Measurements from ENCODE around the gene DCN.

The DCN gene

DNA sequence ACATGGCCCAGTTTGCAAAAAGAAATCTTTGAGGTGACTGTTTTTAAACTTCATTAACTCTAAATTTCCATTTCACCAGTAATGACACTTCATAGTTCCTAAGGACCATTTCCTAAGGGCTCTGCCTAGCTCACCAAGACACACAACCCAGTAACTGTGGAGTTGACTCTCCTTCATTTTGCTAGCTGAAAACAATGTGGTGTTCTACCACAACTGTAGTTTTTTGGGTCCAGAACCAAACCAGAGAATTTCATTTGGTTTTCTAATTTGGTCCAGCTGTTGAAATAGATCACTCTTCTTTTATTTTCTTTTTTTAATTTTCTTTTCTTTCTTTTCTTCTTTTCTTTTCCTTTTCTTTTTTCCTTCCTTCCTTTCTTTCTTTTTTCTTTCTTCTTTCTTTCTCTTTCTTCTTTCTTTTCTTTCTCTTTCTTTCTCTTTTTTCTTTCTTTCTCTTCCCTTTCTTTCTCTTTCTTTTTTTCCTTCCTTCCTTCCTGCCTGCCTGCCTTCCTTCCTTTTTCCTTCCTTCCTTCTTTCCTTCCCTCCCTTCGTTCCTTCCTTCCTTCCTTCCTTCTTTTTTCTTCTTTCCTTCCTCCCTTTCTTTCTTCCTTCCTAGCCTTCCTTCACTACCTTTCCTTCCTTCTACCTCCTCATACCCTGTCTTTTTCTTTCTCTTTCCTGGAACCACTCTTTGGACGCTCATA is 52.8 kb downstream of the DCN start:
- DNase-seq: no peak

DNA sequence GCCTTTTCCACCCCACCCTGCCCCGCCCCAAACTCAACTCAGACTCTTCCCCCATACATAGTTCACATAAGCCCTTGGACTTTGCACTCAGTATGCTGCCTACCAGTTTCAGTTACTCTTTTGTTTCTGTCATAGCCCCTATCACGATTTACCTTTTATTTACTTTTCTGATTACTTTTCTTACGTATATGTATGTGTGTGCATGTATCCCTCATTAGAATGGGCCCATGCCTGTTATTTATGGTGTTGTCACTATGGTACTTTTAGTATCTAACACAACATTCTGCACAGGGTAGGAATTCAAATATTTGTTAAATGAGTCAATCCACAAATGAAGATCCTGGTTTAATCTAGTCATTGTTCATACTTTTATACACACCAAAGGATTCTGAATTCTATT is 54.9 kb downstream of the DCN start:
- no peak for DNase-seq

DNA sequence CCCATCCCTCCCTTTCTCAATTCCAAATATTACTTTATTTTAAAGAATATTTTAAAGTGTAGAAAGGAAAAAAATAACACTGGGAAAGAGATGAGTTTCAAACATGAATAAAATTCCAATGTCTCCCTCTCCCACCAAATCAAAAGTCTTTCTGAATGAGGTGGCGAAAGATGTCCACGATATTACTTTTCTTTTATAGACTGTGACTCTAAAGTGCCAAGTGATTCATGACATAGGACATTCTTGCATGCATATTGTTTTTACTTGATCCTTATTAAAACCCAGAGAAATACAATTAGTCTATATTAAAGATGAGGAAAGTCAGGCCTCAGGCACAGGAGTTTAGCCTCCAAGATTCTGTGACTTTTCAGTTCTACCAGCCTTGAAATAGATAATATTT is 55.3 kb downstream of the DCN start:
- DNase-seq: no peak

- no peak for DNase-seq
Observed at GRCh38 chr12:91126516-91126915, 56.1 kb downstream of the DCN start.

- DNase-seq: no peak
Observed at GRCh38 chr12:91123236-91123916, 59.2 kb downstream of the DCN start.

DNA sequence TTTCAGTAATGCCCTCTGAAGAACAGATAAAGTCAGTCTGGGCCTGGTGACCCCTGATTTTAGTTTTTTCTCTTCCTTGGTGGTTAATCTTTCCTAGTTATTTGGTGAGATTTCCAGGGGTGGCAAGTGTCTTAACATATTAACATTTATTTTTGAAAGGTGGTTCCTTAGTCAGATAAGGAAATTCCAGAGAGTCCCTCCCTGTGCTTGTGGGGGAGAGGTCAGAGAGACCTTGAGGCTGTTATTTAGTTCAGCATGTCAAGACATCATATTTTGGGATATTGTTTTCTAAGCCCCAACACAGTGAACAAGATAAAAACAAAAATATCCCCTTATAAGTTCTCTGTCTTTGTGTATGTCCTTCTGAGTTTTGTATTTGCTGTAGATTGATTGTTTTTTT is 61.8 kb downstream of the DCN start:
- no peak for DNase-seq

- no peak for DNase-seq
Observed at GRCh38 chr12:91119089-91119488, 63.5 kb downstream of the DCN start.

DNA sequence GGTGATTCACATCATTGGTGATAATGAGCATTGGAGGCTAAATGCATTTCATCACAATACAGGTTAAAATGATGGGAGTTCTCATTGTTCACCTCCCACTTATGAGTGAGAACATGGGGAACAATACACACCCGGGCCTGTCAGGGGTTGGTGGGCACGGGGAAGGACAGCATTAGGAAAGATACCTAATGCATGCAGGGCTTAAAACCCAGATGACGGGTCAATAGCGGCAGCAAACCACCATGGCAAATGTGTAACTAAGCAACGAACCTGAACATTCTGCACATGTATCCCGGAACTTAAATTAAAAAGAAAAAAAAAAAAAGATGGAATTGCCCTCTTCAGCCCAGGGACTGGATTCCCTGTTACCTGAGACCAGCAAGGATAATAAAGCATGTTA is 69.0 kb downstream of the DCN start:
- DNase-seq: no peak

GRCh38 chr12:91111366-91112325 is 71.0 kb downstream of the DCN start, which contains the start of gene LUM:
Gene LUM (minus strand): TSS chr12:91111494. CDS start chr12:91108979, 2,515 bp downstream.
- DNase-seq: no peak

DNA sequence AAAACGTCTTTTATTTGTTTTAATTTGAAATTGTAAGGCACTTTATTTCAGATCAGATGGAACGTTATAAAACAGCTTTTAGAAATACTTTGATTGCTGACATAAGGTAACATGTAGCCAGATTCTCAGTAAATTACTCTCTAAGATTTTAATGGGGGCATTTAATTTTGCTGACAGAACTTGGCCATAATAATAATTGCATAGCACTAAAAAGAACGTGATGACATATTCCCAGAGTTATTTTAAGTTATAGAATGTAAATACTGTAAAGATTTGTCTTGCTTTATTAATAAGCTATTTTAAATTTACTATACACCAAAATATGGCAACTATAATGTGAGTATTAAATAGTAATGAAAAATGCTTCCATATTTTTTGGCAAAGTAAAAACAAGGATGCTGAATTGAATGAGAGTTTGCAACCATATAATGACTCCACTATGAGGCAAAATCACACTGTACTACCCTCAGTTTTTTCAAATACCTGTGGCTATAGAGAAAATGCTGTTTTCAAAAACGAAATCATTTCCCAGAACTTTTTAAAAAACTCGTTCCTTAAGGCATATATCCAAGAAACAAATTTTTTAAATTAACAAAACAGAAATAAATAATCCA is 72.2 kb downstream of the DCN start:
- no peak for DNase-seq

- no peak for DNase-seq
Observed at GRCh38 chr12:91109581-91110310, 72.9 kb downstream of the DCN start.

GRCh38 chr12:91109148-91109564 is 73.5 kb downstream of the DCN start:
- DNase-seq: peak; percentile 12

DNA sequence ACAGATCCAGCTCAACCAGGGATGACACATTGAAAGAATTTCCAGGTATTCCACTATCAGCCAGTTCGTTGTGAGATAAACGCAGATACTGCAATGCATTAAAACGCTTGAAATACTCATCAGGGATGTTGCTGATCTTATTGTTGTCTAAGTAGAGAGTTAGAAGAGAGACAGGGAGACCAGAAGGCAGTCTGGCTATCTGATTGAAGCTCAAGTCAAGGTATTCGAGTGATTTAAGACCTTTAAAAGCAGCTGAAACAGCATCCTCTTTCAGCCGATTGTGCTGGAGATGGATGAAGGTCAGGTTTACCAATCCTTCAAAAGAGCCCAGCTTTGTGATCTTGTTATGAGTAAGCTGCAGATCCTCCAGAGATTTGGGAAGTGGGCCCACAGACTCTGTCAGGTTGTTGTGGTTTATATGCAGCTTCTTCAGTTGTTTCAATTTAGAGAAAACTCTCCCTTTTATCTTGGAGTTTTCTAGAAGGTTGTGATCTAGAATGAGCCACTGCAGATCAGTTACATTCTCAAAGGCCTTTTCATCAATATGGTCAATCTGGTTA is 74.3 kb downstream of the DCN start:
- no peak for DNase-seq

DNA sequence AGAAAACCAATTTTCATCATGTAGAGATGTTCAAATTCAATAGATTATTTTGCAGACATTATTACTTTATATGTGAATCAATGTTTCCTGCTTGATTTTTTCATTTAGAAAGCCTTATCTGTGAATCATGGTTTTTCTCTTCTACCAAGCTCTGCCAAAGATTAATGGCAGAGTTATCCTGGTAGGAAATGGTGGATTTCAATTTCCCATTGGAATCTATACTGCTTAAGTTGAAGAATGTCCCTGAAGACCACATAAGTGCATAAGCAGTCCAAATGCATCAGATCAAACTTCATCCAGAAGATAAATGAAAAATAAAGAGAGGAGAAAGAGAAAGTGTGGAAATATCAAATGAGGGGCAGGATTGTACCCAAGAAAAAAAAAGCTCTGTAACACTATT is 76.3 kb downstream of the DCN start:
- DNase-seq: no peak

GRCh38 chr12:91105807-91106206 is 76.8 kb downstream of the DCN start:
- no peak for DNase-seq

DNA sequence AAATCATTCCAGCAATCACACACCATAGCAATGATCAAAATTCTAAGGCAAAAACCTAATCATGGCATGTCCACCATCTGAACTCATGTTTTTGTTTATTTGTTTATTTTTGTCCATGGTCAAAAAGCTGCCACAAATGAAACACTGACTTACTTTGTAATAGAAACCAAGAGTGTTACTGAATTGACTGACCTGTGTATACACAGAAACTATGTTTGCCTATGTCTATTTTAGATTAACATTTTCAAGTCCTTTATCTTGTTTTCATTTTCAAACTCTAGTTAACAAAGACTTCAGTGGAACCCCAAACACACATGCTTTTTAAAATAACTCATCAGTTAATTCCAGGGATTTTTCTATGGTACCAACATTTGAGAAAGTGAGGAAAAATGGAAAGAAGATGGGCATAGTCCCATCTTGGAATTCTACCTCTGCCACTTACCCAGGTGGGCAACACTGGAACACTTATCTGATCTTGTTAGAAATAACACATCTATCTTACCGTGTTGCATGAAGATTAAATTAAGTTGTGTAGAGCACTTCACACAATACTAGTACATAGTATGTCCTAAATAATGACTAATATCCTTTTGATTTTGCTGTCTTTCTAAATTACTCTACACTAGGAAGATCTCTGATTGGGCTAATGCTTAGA is 77.7 kb downstream of the DCN start:
- no peak for DNase-seq

DNA sequence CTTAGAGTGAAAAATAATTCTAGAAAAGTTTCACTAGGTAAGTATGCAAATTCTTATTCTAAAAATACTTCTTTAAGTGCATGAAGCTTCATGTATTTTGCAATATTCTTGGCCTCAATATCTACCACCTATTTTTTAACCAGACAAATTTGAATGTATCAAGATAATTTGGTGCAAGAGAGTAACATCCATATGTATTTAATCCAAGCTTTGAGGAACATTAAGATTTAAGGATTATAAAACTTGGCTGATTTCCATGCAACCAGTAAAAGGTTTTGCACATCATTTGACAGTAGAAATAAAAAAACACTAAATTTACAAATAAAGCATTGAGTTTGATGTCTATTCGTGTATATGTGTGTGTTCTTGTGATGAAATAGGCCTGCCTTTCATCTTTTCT is 79.0 kb downstream of the DCN start:
- no peak for DNase-seq

DNA sequence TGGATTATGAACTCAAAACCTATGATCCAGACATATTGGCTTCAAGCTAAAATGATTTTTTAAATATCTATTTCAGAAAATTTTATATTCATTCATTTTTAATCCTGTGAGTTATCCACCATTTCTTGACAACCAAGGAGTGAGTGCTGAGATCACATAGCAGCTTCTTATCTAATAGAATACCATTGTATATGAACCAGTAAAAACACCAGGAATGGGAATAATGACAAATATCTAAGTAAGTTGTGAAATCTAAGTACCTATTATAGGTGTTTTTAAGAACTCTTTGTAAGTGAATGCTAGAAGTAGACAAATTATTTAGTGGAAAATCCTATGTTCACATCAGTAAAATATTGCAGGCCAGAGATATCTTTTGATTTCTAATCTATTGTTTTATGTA is 79.5 kb downstream of the DCN start:
- DNase-seq: no peak

GRCh38 chr12:91100906-91101305 is 81.7 kb downstream of the DCN start:
- DNase-seq: no peak

DNA sequence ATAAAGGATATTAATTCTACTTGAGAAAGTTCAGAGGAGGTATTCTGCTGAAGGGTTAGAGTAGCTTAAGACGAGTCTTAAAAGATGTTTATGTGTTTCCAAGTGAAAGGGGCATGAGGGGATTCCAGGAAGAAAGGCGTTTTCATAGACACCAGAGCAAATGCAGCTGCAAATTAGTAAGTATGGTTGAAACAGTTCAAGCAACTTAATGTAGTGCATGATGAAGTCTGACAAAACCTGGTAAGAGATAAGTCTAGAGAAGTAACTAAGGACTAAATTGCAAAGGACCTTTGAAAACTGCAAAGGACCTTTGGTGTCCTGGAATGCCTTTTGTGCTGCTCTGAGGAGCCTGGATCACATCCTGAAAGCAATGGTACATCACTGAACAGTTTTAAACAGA is 82.8 kb downstream of the DCN start:
- no peak for DNase-seq

DNA sequence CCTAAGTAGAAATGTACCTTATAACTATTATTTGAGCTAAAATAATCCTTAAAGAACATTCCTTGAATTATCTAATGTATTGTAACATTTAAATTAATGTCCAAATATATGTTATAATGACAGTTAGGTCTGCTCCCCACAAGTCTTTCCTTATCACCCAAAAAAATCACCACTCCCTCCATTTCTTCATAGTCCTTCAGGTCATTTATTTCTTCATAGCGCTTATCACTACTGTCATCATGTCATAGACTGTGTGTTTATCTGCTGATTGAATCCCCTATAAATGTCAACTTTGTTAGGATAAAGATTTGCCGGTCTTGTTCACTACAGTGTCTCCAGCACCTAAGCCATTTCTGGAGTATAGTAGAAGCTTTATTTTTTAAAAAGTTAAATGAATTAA is 83.3 kb downstream of the DCN start:
- DNase-seq: no peak

- no peak for DNase-seq
Observed at GRCh38 chr12:91098941-91099340, 83.7 kb downstream of the DCN start.
